ENCODE measurements around the gene ZCCHC14. TPM values are rescaled to one million over a fixed set of nuclear protein-coding genes. Genes with fewer than 3 reads are reported as not detected.

The ZCCHC14 gene
- total and polyA plus RNA-seq, 2 of the 8 experiments (the other 6 are each of a cell fraction or from before 2014, with no cell fraction given): 8.2 to 28.2 TPM

DNA sequence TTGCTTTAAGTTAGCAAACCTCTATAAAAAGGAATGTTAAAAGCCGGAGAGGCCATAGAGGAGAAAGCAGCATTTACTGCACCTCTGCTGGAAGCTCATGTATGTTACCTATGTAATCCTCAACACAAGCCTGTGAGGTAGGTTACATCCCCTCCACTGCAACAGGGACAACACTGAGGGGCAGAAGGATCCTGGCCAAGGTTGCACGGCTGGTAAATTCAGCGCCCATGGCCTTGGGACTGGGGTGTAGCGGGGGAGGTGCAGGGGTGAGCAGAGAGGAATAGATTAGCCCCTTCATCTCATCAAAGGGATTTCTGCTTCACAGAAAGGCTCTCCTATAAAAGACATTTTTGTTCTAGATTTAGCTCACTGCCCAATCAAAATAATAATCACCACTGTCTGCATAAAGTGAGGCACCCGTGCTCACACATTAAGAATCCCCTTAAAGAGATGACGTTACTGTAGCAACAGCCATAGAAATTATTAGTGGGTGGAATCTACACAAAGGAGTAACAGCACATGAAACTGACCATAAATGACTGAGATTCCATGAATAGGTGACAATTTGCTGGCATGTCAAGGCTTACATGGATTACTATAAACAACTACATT lies 3.3 kb downstream of the ZCCHC14 start:
- no peaks in the 10 kb centered on the region for H3K9me3 ChIP-seq (ENCODE audit: insufficient read depth in 2 of 2, low read depth in 1 of 2, low read length in 1 of 2)
- H2BK20ac ChIP-seq (ENCODE audit: low read length): no peak overlapping the region
- no peak overlapping the region for H3K23ac ChIP-seq (ENCODE audit: insufficient read length)
- H2BK120ac ChIP-seq (replicated peaks; ENCODE audit: low read depth, low read length): no peak overlapping the region
- peaks cover 9 to 23% (median 13%) of the 10 kb centered on the region in 4 experiments for H3K4me1 ChIP-seq (replicated peaks in 1 of 4; ENCODE audit: control insufficient read depth in 3 of 4, insufficient read depth in 4 of 4, low read length in 3 of 4)
- ChIA-PET CTCF (ENCODE audit: partially characterized antibody) (interaction anchor here (0.6 to 1.5 kb wide), 5 partner anchors 17 to 1792 kb away, joined by 3 to 5 read pairs (median 3); no protein-coding TSS in a partner anchor), POLR2A (ENCODE audit: partially characterized antibody) (interaction anchor here (0.7 kb wide), 1 partner anchor 219 kb away, joined by 3 read pairs; no protein-coding TSS in a partner anchor)
- no peak overlapping the region for H2BK12ac ChIP-seq (ENCODE audit: low read depth, low read length)
- peaks cover 12% of the 10 kb centered on the region; the same call in 1 of the 2 replicates for H3K23me2 ChIP-seq (ENCODE audit: low read depth, low read length)
- no peak overlapping the region for H3K27ac ChIP-seq (ENCODE audit: low read depth, low read length)
- H3K79me2 ChIP-seq (ENCODE audit: control insufficient read depth in 1 of 2, insufficient read depth in 2 of 2, low read length in 2 of 2): peaks cover 10 to 70% of the 10 kb centered on the region in 2 experiments
- H3K18ac ChIP-seq (ENCODE audit: extremely low read depth, low read length): no peak overlapping the region
- peaks cover under 1% of the 10 kb centered on the region for H3K79me1 ChIP-seq (ENCODE audit: low read depth, low read length)
- no peak overlapping the region for H3K56ac ChIP-seq (replicated peaks; ENCODE audit: insufficient read length, low read depth, low read length)
- 83% methylated on average over 6 of the region's 6 CpGs; no CpG with 5 or more reads in 1 of the 2 experiments for WGBS, 2 experiments (ENCODE audit: extremely low coverage in 1 of 2, insufficient coverage in 1 of 2, insufficient read length in 1 of 2, insufficient replicate concordance in 2 of 2, low coverage in 1 of 2, low lambda C conversion rate in 2 of 2, missing lambda C conversion rate in 1 of 2)
- H2AFZ ChIP-seq (ENCODE audit: low read length): no peak overlapping the region
- no peak overlapping the region for H4K8ac ChIP-seq (ENCODE audit: extremely low read depth, insufficient read depth, low read length)
- H3K36me3 ChIP-seq (ENCODE audit: control insufficient read depth in 2 of 4, insufficient read depth in 4 of 4, low read length in 3 of 4): no peaks in the 10 kb centered on the region; a peak in 1 of 8 replicates
- FAIRE-seq (no peak), DNase-seq (ENCODE audit: low read depth in 1 of 2, low spot score in 2 of 2) (no peak)
- H2BK5ac ChIP-seq (ENCODE audit: low read depth, low read length): no peak overlapping the region
- H2AK5ac ChIP-seq (ENCODE audit: low read depth, low read length): no peak overlapping the region
- H4K5ac ChIP-seq (ENCODE audit: insufficient read length, low read depth, low read length): no peak overlapping the region
- H3K27me3 ChIP-seq (replicated peaks in 1 of 4; ENCODE audit: control insufficient read depth in 3 of 4, extremely low read depth in 1 of 4, insufficient read depth in 3 of 4, low read length in 3 of 4): no peaks in the 10 kb centered on the region; a peak in 1 of 7 replicates
- no peak overlapping the region for H3K14ac ChIP-seq (ENCODE audit: insufficient read length)
- H3K4ac ChIP-seq (replicated peaks; ENCODE audit: insufficient read length, low read depth, low read length): no peak overlapping the region
- H3K4me3 ChIP-seq (ENCODE audit: extremely low read depth in 1 of 4, insufficient read depth in 2 of 4, low read depth in 3 of 4, low read length in 4 of 4): no peak overlapping the region
- no peak overlapping the region for H2BK15ac ChIP-seq (ENCODE audit: low read length)
- no peak overlapping the region for H4K91ac ChIP-seq (replicated peaks; ENCODE audit: insufficient read length, low read length)
- no peak overlapping the region; a peak in 1 of 7 replicates for H3K9ac ChIP-seq (replicated peaks in 1 of 4; ENCODE audit: extremely low read depth in 1 of 4, low read depth in 3 of 4, low read length in 3 of 4)
- peaks cover 17 to 22% of the 10 kb centered on the region in 2 experiments for H4K20me1 ChIP-seq (replicated peaks in 1 of 2; ENCODE audit: control insufficient read depth in 1 of 2, insufficient read depth in 2 of 2, low read length in 2 of 2)
- H3K4me2 ChIP-seq (ENCODE audit: insufficient read depth in 1 of 2, low read depth in 2 of 2, low read length in 2 of 2): peak overlapping the region; percentile 20 to 87; a peak in 2 of 4 replicates
- TF ChIP-seq SAP30 (IDR thresholded peaks at IDR 0.05; ENCODE audit: insufficient read depth, insufficient replicate concordance, low read length) (no peak), CHD2 (IDR thresholded peaks at IDR 0.05; ENCODE audit: low read length) (no peak), SP4 (IDR thresholded peaks at IDR 0.05; ENCODE audit: low read length) (no peak), KDM1A (IDR thresholded peaks at IDR 0.05; ENCODE audit: borderline replicate concordance, low read length) (no peak), SP2 (IDR thresholded peaks at IDR 0.05; ENCODE audit: low read length) (no peak), RXRA (IDR thresholded peaks at IDR 0.05; ENCODE audit: insufficient read depth, low read depth, low read length) (no peak), BACH1 (IDR thresholded peaks at IDR 0.05; ENCODE audit: low read length) (no peak), MAFK (IDR thresholded peaks at IDR 0.05; ENCODE audit: low read depth, low read length) (no peak), POLR2A (IDR thresholded peaks at IDR 0.05; ENCODE audit: control extremely low read depth in 1 of 2, low read depth in 2 of 2, low read length in 2 of 2) (no peak), YY1 (IDR thresholded peaks at IDR 0.05; ENCODE audit: low read depth, low read length) (no peak)
- TF ChIP-seq, protein P1, sequence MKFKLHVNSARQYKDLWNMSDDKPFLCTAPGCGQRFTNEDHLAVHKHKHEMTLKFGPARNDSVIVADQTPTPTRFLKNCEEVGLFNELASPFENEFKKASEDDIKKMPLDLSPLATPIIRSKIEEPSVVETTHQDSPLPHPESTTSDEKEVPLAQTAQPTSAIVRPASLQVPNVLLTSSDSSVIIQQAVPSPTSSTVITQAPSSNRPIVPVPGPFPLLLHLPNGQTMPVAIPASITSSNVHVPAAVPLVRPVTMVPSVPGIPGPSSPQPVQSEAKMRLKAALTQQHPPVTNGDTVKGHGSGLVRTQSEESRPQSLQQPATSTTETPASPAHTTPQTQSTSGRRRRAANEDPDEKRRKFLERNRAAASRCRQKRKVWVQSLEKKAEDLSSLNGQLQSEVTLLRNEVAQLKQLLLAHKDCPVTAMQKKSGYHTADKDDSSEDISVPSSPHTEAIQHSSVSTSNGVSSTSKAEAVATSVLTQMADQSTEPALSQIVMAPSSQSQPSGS (IDR thresholded peaks at IDR 0.05; ENCODE audit: low read length): no peak
- TF ChIP-seq, protein P2, sequence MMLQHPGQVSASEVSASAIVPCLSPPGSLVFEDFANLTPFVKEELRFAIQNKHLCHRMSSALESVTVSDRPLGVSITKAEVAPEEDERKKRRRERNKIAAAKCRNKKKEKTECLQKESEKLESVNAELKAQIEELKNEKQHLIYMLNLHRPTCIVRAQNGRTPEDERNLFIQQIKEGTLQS (IDR thresholded peaks at IDR 0.05; ENCODE audit: insufficient read depth, low read depth, low read length): no peak
